Measurements from ENCODE around the gene RHEBL1. TPM values are rescaled to one million over a fixed set of nuclear protein-coding genes. Genes with fewer than 3 reads are reported as not detected.

RHEBL1 gene
- total RNA-seq, result 8.6 and 10.7 TPM in 2 replicates

DNA sequence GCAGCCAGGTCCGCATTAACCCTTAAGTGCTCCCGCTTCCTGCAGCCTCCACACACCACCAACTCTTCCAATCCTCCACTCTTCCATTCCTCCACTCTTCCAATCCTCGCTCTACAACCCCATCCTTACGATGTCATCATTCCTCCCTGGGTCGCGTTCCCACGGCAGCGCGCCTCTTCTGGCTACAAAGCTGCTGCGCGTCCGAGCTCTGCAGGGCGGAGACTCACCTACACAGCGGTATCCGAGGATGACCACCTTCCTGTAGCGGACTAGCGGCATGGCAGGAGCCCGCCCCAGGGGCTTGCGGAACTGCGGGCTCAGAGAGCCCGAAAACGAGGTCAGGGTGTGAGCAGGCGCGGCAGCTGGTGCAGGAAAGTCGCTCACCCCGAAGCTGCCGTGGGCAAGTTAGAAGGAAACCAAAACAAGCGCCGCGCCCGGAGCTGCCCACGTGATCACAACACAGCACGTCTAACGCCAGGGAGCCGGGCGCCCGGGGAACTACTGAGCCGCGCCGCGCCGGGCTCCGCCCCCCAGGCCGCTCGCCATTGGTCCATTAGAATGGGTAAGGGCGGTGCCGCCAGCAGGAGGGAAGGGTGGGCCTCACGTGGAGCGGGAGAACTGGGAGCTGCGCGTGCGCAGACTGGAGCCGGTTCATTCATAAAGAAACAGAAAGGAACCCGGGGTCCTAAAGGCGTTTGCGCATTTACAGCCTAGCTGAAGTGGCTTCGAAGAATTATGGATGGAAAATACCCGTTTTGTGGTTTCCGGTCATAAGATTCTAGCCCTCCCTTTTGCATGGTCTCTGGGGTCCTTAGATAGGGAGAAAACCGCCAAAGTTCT, at the start of gene RHEBL1:
RHEBL1 (minus strand) TSS at position 473 of the 840 bp plus-strand sequence; CDS start at position 279, 194 bp downstream.
- intact Hi-C loops (cut with micrococcal nuclease), result loop anchor here (1.0 kb wide), 9 partner anchors 9 to 254 kb away; partner anchors contain the start of genes KMT2D, LMBR1L, PRKAG1 and TROAP
- Mint-ChIP-seq H3K4me3 (peak within 1 kb of the TSS; percentile 100), H3K4me1 (ENCODE audit: low read depth) (peaks cover 26% of the 10 kb centered on the region), H3K36me3 (ENCODE audit: low read depth) (peaks cover 8% of the 10 kb centered on the region), H3K27me3 (ENCODE audit: insufficient read depth) (no peaks in the 10 kb centered on the region), H3K27ac (peak within 1 kb of the TSS; percentile 97), H3K9me3 (no peaks in the 10 kb centered on the region)
- peak; percentile 100 for DNase-seq (ENCODE audit: low spot score)

GRCh38 chr12:49111206-49111605, 41.4 kb upstream of the RHEBL1 start:
- no peaks in the 10 kb centered on the region for H3K9me3 Mint-ChIP-seq
- H3K27me3 Mint-ChIP-seq (ENCODE audit: insufficient read depth), result no peaks in the 10 kb centered on the region
- intact Hi-C loops (cut with micrococcal nuclease), result no loop called here
- H3K27ac Mint-ChIP-seq, result peak overlapping the region; percentile 92
- no peak for DNase-seq (ENCODE audit: low spot score)
- H3K4me1 Mint-ChIP-seq (ENCODE audit: low read depth), result peaks cover 37% of the 10 kb centered on the region
- H3K4me3 Mint-ChIP-seq, result peak overlapping the region; percentile 93
- H3K36me3 Mint-ChIP-seq (ENCODE audit: low read depth), result peaks cover 2% of the 10 kb centered on the region

GRCh38 chr12:49110464-49111155, 40.8 kb upstream of the RHEBL1 start, which contains the start of gene LMBR1L:
LMBR1L (minus strand) TSS chr12:49110847; CDS start chr12:49110555, 292 bp downstream.
- H3K4me1 Mint-ChIP-seq (ENCODE audit: low read depth), result peaks cover 37% of the 10 kb centered on the region
- H3K27ac Mint-ChIP-seq, result peak within 1 kb of the TSS; percentile 92
- peaks cover 4% of the 10 kb centered on the region for H3K36me3 Mint-ChIP-seq (ENCODE audit: low read depth)
- intact Hi-C loops (cut with micrococcal nuclease), result loop anchor here (1.0 kb wide), 8 partner anchors 12 to 125 kb away; partner anchors contain the start of genes KMT2D, PRKAG1 and TUBA1A
- DNase-seq (ENCODE audit: low spot score), result peak; percentile 93
- H3K9me3 Mint-ChIP-seq, result no peaks in the 10 kb centered on the region
- H3K4me3 Mint-ChIP-seq, result peak within 1 kb of the TSS; percentile 93
- H3K27me3 Mint-ChIP-seq (ENCODE audit: insufficient read depth), result no peaks in the 10 kb centered on the region

DNA sequence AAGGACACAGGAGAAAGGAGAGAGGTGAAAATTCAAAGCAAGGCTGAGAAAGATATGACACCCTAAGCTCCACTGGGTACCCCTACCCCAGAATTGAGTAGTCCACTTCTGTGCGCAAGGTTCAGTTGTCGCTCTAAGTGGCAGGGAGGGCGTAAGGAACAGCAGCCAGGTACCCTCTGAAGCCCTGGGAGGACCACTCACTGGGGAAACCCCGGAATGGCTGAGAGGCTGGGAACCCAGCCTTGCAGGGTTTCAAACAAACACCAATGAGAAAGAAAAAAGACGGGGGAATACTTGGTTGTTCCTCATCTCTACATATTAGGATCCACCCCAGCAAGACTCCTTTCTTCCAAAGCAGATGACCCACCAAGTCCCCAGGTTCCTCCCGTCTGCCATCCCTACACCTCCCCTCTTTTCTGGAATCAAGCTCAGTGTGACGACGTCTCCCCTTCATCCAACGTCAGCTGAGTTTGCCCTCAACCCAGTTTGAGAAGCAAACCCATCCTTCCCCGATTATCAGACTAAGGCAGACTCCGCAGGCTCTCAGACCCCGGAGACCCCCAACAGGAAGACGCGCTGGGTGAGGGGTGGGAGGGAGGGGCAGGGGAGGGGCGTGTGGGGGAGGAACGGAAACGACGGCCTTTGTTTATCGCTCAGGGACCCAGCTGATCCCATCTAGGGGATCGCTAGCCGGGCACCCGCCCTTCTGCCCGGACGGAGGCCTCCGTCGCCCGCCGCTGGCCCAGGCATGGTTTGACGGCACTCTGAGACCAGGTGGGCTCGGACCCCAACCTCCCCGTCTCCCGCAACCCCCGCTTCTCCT, 40.1 kb upstream of the RHEBL1 start:
- peak overlapping the region; percentile 92 for H3K27ac Mint-ChIP-seq
- intact Hi-C loops (cut with micrococcal nuclease), result loop anchor here (1.0 kb wide), 8 partner anchors 12 to 125 kb away; partner anchors contain the start of genes KMT2D, PRKAG1 and TUBA1A
- no peak for DNase-seq (ENCODE audit: low spot score)
- peaks cover 4% of the 10 kb centered on the region for H3K36me3 Mint-ChIP-seq (ENCODE audit: low read depth)
- no peaks in the 10 kb centered on the region for H3K9me3 Mint-ChIP-seq
- H3K4me3 Mint-ChIP-seq, result peak overlapping the region; percentile 93
- peaks cover 37% of the 10 kb centered on the region for H3K4me1 Mint-ChIP-seq (ENCODE audit: low read depth)
- H3K27me3 Mint-ChIP-seq (ENCODE audit: insufficient read depth), result no peaks in the 10 kb centered on the region

GRCh38 chr12:49108958-49109404, 39.2 kb upstream of the RHEBL1 start:
- Mint-ChIP-seq H3K9me3 (no peaks in the 10 kb centered on the region), H3K36me3 (ENCODE audit: low read depth) (peaks cover 6% of the 10 kb centered on the region), H3K27ac (peak overlapping the region; percentile 84), H3K4me3 (peak overlapping the region; percentile 93), H3K27me3 (ENCODE audit: insufficient read depth) (no peaks in the 10 kb centered on the region), H3K4me1 (ENCODE audit: low read depth) (peaks cover 37% of the 10 kb centered on the region)
- intact Hi-C loops (cut with micrococcal nuclease), result no loop called here
- DNase-seq (ENCODE audit: low spot score), result no peak

DNA sequence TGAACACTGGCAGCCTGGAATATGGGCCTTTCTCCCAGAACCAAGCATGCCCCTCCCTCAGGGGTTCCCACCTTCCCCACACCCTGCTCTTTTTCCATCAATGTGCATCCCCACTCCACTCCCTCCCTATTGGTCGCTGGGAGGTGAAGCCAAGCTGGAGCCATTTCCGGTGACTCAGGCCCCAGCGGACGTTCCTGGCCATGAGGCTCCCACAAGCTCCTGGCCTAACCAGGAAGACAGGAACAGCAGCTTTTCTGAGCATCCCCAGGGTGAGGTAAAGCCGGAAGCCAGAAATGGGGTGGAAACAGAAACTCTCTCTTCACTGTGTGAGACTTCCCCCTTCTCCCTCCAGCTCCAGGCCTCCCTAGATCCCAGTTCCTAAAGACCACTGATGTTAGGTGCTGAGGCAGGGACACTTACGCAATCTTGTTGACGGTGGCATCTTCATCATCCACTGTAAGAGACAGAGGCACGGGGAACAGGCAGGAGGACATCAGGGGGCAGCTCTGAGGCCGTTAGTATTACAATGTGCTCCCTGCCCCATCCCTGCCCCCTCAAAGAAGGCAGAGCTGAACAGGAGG, 35.8 kb upstream of the RHEBL1 start:
- Mint-ChIP-seq H3K9me3 (no peaks in the 10 kb centered on the region), H3K27ac (no peak overlapping the region), H3K4me1 (ENCODE audit: low read depth) (peaks cover 29% of the 10 kb centered on the region), H3K4me3 (no peak overlapping the region), H3K27me3 (ENCODE audit: insufficient read depth) (no peaks in the 10 kb centered on the region), H3K36me3 (ENCODE audit: low read depth) (peaks cover 22% of the 10 kb centered on the region)
- intact Hi-C loops (cut with micrococcal nuclease), result no loop called here
- DNase-seq (ENCODE audit: low spot score), result no peak

DNA sequence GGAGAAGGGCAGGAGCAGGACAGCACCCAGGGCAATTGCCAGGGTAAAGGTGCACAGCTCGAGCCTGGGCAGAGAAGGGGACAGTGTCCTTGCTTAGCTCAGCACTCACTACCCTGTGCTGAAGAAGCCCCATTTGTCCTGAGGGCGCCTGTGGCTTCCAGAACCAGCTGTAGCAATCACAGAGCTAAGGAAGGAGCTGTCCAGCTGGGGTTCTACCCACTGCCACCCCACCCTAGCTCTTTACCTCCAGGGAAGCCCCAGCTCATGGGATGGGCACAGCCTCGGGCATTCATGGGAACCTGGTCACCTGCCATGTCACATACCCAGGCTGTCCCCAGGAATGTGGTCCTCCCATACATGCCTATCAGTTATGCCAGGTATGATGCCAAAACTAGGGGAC, 35.0 kb upstream of the RHEBL1 start:
- H3K4me1 Mint-ChIP-seq (ENCODE audit: low read depth), result peaks cover 23% of the 10 kb centered on the region
- H3K27me3 Mint-ChIP-seq (ENCODE audit: insufficient read depth), result no peaks in the 10 kb centered on the region
- intact Hi-C loops (cut with micrococcal nuclease), result no loop called here
- no peak overlapping the region for H3K4me3 Mint-ChIP-seq
- H3K36me3 Mint-ChIP-seq (ENCODE audit: low read depth), result peaks cover 29% of the 10 kb centered on the region
- H3K9me3 Mint-ChIP-seq, result no peaks in the 10 kb centered on the region
- DNase-seq (ENCODE audit: low spot score), result no peak
- no peak overlapping the region for H3K27ac Mint-ChIP-seq

- Mint-ChIP-seq H3K36me3 (ENCODE audit: low read depth) (peaks cover 48% of the 10 kb centered on the region), H3K4me3 (no peak overlapping the region), H3K4me1 (ENCODE audit: low read depth) (peaks cover 1% of the 10 kb centered on the region), H3K27me3 (ENCODE audit: insufficient read depth) (peaks cover 2% of the 10 kb centered on the region), H3K27ac (no peak overlapping the region), H3K9me3 (no peaks in the 10 kb centered on the region)
- intact Hi-C loops (cut with micrococcal nuclease), result no loop called here
- no peak for DNase-seq (ENCODE audit: low spot score)
Observed at GRCh38 chr12:49100380-49100779, 30.6 kb upstream of the RHEBL1 start.

GRCh38 chr12:49098703-49099102, 28.9 kb upstream of the RHEBL1 start:
- intact Hi-C loops (cut with micrococcal nuclease), result loop anchor here (1.0 kb wide), 3 partner anchors 10 to 34 kb away; partner anchors contain the start of gene LMBR1L
- no peak overlapping the region for H3K27ac Mint-ChIP-seq
- peaks cover 11% of the 10 kb centered on the region for H3K4me1 Mint-ChIP-seq (ENCODE audit: low read depth)
- no peak overlapping the region for H3K4me3 Mint-ChIP-seq
- peaks cover 13% of the 10 kb centered on the region for H3K27me3 Mint-ChIP-seq (ENCODE audit: insufficient read depth)
- no peaks in the 10 kb centered on the region for H3K9me3 Mint-ChIP-seq
- H3K36me3 Mint-ChIP-seq (ENCODE audit: low read depth), result peaks cover 50% of the 10 kb centered on the region
- DNase-seq (ENCODE audit: low spot score), result no peak

DNA sequence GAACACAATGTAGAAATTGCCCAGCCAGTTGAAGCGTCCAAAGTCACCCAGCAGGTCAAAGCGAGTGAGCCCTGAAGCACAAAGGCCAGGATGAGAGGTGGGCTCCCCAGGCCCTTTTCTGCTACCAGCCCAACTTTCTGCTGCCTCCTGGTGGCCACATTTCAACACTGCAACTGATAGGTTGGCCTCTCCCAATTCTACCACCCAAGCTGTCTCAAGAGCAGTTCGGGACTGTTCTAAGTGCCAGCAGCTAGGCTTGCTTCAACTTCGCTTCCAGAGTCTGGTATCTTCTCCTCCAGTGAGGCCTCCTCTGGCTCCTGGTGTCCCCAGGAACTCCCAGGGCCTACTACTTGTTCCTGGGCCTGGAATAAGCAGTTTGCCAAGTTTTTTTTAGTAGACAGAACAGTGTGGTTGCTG, 28.3 kb upstream of the RHEBL1 start:
- no peak overlapping the region for H3K4me3 Mint-ChIP-seq
- no peaks in the 10 kb centered on the region for H3K9me3 Mint-ChIP-seq
- H3K4me1 Mint-ChIP-seq (ENCODE audit: low read depth), result peaks cover 18% of the 10 kb centered on the region
- peak; percentile 43 for DNase-seq (ENCODE audit: low spot score)
- H3K36me3 Mint-ChIP-seq (ENCODE audit: low read depth), result peaks cover 46% of the 10 kb centered on the region
- H3K27ac Mint-ChIP-seq, result no peak overlapping the region
- intact Hi-C loops (cut with micrococcal nuclease), result loop anchor here (1.0 kb wide), 3 partner anchors 10 to 34 kb away; partner anchors contain the start of gene LMBR1L
- H3K27me3 Mint-ChIP-seq (ENCODE audit: insufficient read depth), result peaks cover 20% of the 10 kb centered on the region

DNA sequence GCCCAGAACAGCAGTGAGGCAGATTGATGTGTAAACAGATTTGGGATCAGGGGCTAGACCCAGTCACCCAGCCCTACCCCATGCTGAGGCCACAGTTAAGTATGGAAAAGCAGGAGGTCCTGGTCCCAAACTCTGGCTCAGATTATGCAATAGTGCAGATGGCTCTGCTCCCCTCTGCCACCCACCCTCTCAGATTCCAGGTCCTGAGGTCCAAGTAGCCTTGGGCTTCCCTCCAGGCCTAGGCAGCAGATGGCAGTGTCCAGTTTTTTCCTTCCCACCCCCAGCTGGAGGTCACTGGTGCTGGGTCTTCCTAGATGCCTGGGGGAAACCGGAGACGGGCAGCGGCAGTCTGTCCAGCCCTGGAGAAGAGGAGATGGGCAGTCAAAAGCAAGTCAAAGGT, 27.6 kb upstream of the RHEBL1 start:
- Mint-ChIP-seq H3K36me3 (ENCODE audit: low read depth) (peaks cover 46% of the 10 kb centered on the region), H3K4me3 (no peak overlapping the region), H3K9me3 (no peaks in the 10 kb centered on the region), H3K4me1 (ENCODE audit: low read depth) (peaks cover 22% of the 10 kb centered on the region), H3K27me3 (ENCODE audit: insufficient read depth) (peaks cover 25% of the 10 kb centered on the region), H3K27ac (no peak overlapping the region)
- DNase-seq (ENCODE audit: low spot score), result no peak
- intact Hi-C loops (cut with micrococcal nuclease), result no loop called here

- H3K4me1 Mint-ChIP-seq (ENCODE audit: low read depth), result peaks cover 45% of the 10 kb centered on the region
- no peaks in the 10 kb centered on the region for H3K9me3 Mint-ChIP-seq
- intact Hi-C loops (cut with micrococcal nuclease), result loop anchor here (5.0 kb wide), 1 partner anchor 247 kb away; no protein-coding TSS in a partner anchor
- H3K27ac Mint-ChIP-seq, result peak overlapping the region; percentile 53
- peak overlapping the region; percentile 38 for H3K4me3 Mint-ChIP-seq
- H3K36me3 Mint-ChIP-seq (ENCODE audit: low read depth), result peaks cover 32% of the 10 kb centered on the region
- peaks cover 46% of the 10 kb centered on the region for H3K27me3 Mint-ChIP-seq (ENCODE audit: insufficient read depth)
- DNase-seq (ENCODE audit: low spot score), result no peak
Observed at GRCh38 chr12:49094975-49095365, 25.2 kb upstream of the RHEBL1 start.
